ENCODE data around the gene CEP57L1.

Gene CEP57L1

GRCh38 chr6:109095036-109095834 is at the start of gene CEP57L1:
Gene CEP57L1 (plus strand): TSS chr6:109095507. CDS start chr6:109145222, 49,715 bp downstream.
- Mint-ChIP-seq H3K4me1 (peaks cover 32% of the 10 kb centered on the region), H3K4me3 (peak within 1 kb of the TSS; percentile 96), H3K36me3 (no peaks in the 10 kb centered on the region), H3K27ac (peak within 1 kb of the TSS; percentile 99), H3K27me3 (no peaks in the 10 kb centered on the region), H3K9me3 (no peaks in the 10 kb centered on the region)
- ATAC-seq (ENCODE audit: low read depth) (peak; percentile 71), DNase-seq (ENCODE audit: low spot score in 2 of 2) (peak; percentile 90 to 91)

- no peak overlapping the region for H3K27ac Mint-ChIP-seq
- H3K4me3 Mint-ChIP-seq = no peak overlapping the region
- H3K4me1 Mint-ChIP-seq = peaks cover 15% of the 10 kb centered on the region
- H3K36me3 Mint-ChIP-seq = peaks cover 4% of the 10 kb centered on the region
- DNase-seq (ENCODE audit: low spot score in 2 of 2) (no peak), ATAC-seq (ENCODE audit: low read depth) (no peak)
- no peaks in the 10 kb centered on the region for H3K27me3 Mint-ChIP-seq
- peaks cover 2% of the 10 kb centered on the region for H3K9me3 Mint-ChIP-seq
Observed at GRCh38 chr6:109048176-109048575, 47.1 kb upstream of the CEP57L1 start.

GRCh38 chr6:109048670-109049415 is 46.5 kb upstream of the CEP57L1 start:
- Mint-ChIP-seq H3K27me3 (no peaks in the 10 kb centered on the region), H3K36me3 (peaks cover 4% of the 10 kb centered on the region), H3K27ac (no peak overlapping the region), H3K4me1 (peaks cover 19% of the 10 kb centered on the region), H3K4me3 (no peak overlapping the region), H3K9me3 (peaks cover 2% of the 10 kb centered on the region)
- no peak for ATAC-seq (ENCODE audit: low read depth)
- no peak for DNase-seq (ENCODE audit: low spot score in 2 of 2)

- Mint-ChIP-seq H3K4me3 (no peak overlapping the region), H3K36me3 (peaks cover 4% of the 10 kb centered on the region), H3K4me1 (peaks cover 19% of the 10 kb centered on the region), H3K27ac (no peak overlapping the region), H3K27me3 (no peaks in the 10 kb centered on the region), H3K9me3 (peaks cover 2% of the 10 kb centered on the region)
- no peak for ATAC-seq (ENCODE audit: low read depth)
- no peak for DNase-seq (ENCODE audit: low spot score in 2 of 2)
Observed at GRCh38 chr6:109050012-109050411, 45.3 kb upstream of the CEP57L1 start.

GRCh38 chr6:109050447-109051102 is 44.7 kb upstream of the CEP57L1 start:
- Mint-ChIP-seq H3K36me3 (peaks cover 4% of the 10 kb centered on the region), H3K4me1 (peaks cover 19% of the 10 kb centered on the region), H3K4me3 (no peak overlapping the region), H3K27ac (no peak overlapping the region), H3K9me3 (peaks cover 2% of the 10 kb centered on the region), H3K27me3 (no peaks in the 10 kb centered on the region)
- DNase-seq (ENCODE audit: low spot score in 2 of 2) (no peak), ATAC-seq (ENCODE audit: low read depth) (no peak)

- H3K4me1 Mint-ChIP-seq = peaks cover 19% of the 10 kb centered on the region
- no peaks in the 10 kb centered on the region for H3K27me3 Mint-ChIP-seq
- ATAC-seq (ENCODE audit: low read depth) (no peak), DNase-seq (ENCODE audit: low spot score in 2 of 2) (no peak)
- peaks cover 2% of the 10 kb centered on the region for H3K9me3 Mint-ChIP-seq
- H3K36me3 Mint-ChIP-seq = peaks cover 4% of the 10 kb centered on the region
- no peak overlapping the region for H3K27ac Mint-ChIP-seq
- H3K4me3 Mint-ChIP-seq = no peak overlapping the region
Observed at GRCh38 chr6:109051301-109052017, 43.8 kb upstream of the CEP57L1 start.

GRCh38 chr6:109052018-109052651 is 43.2 kb upstream of the CEP57L1 start:
- H3K4me1 Mint-ChIP-seq = peaks cover 19% of the 10 kb centered on the region
- H3K4me3 Mint-ChIP-seq = no peak overlapping the region
- H3K9me3 Mint-ChIP-seq = peaks cover 2% of the 10 kb centered on the region
- no peaks in the 10 kb centered on the region for H3K27me3 Mint-ChIP-seq
- peaks cover 4% of the 10 kb centered on the region for H3K36me3 Mint-ChIP-seq
- ATAC-seq (ENCODE audit: low read depth) = no peak
- no peak for DNase-seq (ENCODE audit: low spot score in 2 of 2)
- no peak overlapping the region for H3K27ac Mint-ChIP-seq

GRCh38 chr6:109052852-109053251 is 42.5 kb upstream of the CEP57L1 start:
- Mint-ChIP-seq H3K4me1 (peaks cover 19% of the 10 kb centered on the region), H3K36me3 (peaks cover 4% of the 10 kb centered on the region), H3K27ac (no peak overlapping the region), H3K27me3 (no peaks in the 10 kb centered on the region), H3K4me3 (no peak overlapping the region), H3K9me3 (peaks cover 2% of the 10 kb centered on the region)
- no peak for DNase-seq (ENCODE audit: low spot score in 2 of 2)
- no peak for ATAC-seq (ENCODE audit: low read depth)

GRCh38 chr6:109053336-109053735 is 42.0 kb upstream of the CEP57L1 start:
- DNase-seq (ENCODE audit: low spot score in 2 of 2) = no peak
- Mint-ChIP-seq H3K36me3 (peaks cover 4% of the 10 kb centered on the region), H3K4me1 (peaks cover 19% of the 10 kb centered on the region), H3K27ac (no peak overlapping the region), H3K4me3 (no peak overlapping the region), H3K9me3 (peaks cover 2% of the 10 kb centered on the region), H3K27me3 (no peaks in the 10 kb centered on the region)
- ATAC-seq (ENCODE audit: low read depth) = no peak

GRCh38 chr6:109055771-109056235 is 39.5 kb upstream of the CEP57L1 start:
- Mint-ChIP-seq H3K27ac (no peak overlapping the region), H3K36me3 (no peaks in the 10 kb centered on the region), H3K9me3 (no peaks in the 10 kb centered on the region), H3K4me3 (no peak overlapping the region), H3K27me3 (no peaks in the 10 kb centered on the region), H3K4me1 (peaks cover 20% of the 10 kb centered on the region)
- DNase-seq (ENCODE audit: low spot score in 2 of 2) (no peak), ATAC-seq (ENCODE audit: low read depth) (no peak)

GRCh38 chr6:109056661-109057060 is 38.6 kb upstream of the CEP57L1 start:
- ATAC-seq (ENCODE audit: low read depth) (no peak), DNase-seq (ENCODE audit: low spot score in 2 of 2) (no peak)
- H3K36me3 Mint-ChIP-seq = no peaks in the 10 kb centered on the region
- peaks cover 17% of the 10 kb centered on the region for H3K4me1 Mint-ChIP-seq
- H3K9me3 Mint-ChIP-seq = no peaks in the 10 kb centered on the region
- H3K27ac Mint-ChIP-seq = peak overlapping the region; percentile 39
- H3K27me3 Mint-ChIP-seq = no peaks in the 10 kb centered on the region
- H3K4me3 Mint-ChIP-seq = no peak overlapping the region

GRCh38 chr6:109058620-109059019 is 36.7 kb upstream of the CEP57L1 start:
- Mint-ChIP-seq H3K27ac (no peak overlapping the region), H3K4me3 (no peak overlapping the region), H3K9me3 (no peaks in the 10 kb centered on the region), H3K27me3 (no peaks in the 10 kb centered on the region), H3K36me3 (no peaks in the 10 kb centered on the region), H3K4me1 (peaks cover 7% of the 10 kb centered on the region)
- DNase-seq (ENCODE audit: low spot score in 2 of 2) (no peak), ATAC-seq (ENCODE audit: low read depth) (no peak)

GRCh38 chr6:109059153-109059552 is 36.2 kb upstream of the CEP57L1 start:
- no peak overlapping the region for H3K27ac Mint-ChIP-seq
- H3K4me3 Mint-ChIP-seq = no peak overlapping the region
- H3K27me3 Mint-ChIP-seq = no peaks in the 10 kb centered on the region
- no peaks in the 10 kb centered on the region for H3K9me3 Mint-ChIP-seq
- peaks cover 7% of the 10 kb centered on the region for H3K4me1 Mint-ChIP-seq
- no peak for ATAC-seq (ENCODE audit: low read depth)
- no peak for DNase-seq (ENCODE audit: low spot score in 2 of 2)
- no peaks in the 10 kb centered on the region for H3K36me3 Mint-ChIP-seq

Data from memory B cell (primary cell).